HEK293T (cell line): ENCODE measurements around the gene NXPH2.

Source experiments
- CTCF ChIA-PET: fragments of 350-600 bp; formaldehyde crosslinking; extraction: SDS; loops from one replicate; lab custom pipeline; 2021; ENCODE audit warnings: antibody characterized with exemption, inconsistent platforms; lab: Yijun Ruan, JAX
- POLR2A ChIA-PET: fragments of 350-600 bp; formaldehyde crosslinking; extraction: SDS; loops from one replicate; lab custom pipeline; 2020; ENCODE audit warnings: antibody characterized with exemption, inconsistent platforms; lab: Yijun Ruan, JAX
- DNase-seq: peaks from one replicate; pipeline ENCODE4 v3.0.0; 2012; ENCODE audit warnings: mixed read lengths; ENCODE audit errors: extremely low spot score
- ARNT ChIP-seq: fragments of 450-650 bp; IDR thresholded peaks from 2 replicates; pipeline ENCODE4 v1.6.1; 2017; ENCODE audit warnings: mild to moderate bottlenecking
- BHLHE40 ChIP-seq: fragments of 450-650 bp; IDR thresholded peaks from 2 replicates; pipeline ENCODE4 v1.6.1; 2016; ENCODE audit warnings: mild to moderate bottlenecking, moderate library complexity, borderline replicate concordance
- CTBP1 ChIP-seq: fragments of 450-650 bp; IDR thresholded peaks from 2 replicates; pipeline ENCODE4 v1.6.1; 2016; ENCODE audit warnings: borderline replicate concordance
- ELF4 ChIP-seq: fragments of 450-650 bp; IDR thresholded peaks from 2 replicates; pipeline ENCODE4 v1.6.1; 2017; ENCODE audit warnings: antibody characterized with exemption
- FOXA1 ChIP-seq: fragments of 450-650 bp; IDR thresholded peaks from 2 replicates; pipeline ENCODE4 v1.6.1; 2016; ENCODE audit warnings: mild to moderate bottlenecking
- FOXK2 ChIP-seq: fragments of 450-650 bp; IDR thresholded peaks from 2 replicates; pipeline ENCODE4 v1.6.1; 2016; ENCODE audit warnings: mild to moderate bottlenecking
- FOXM1 ChIP-seq: fragments of 450-650 bp; IDR thresholded peaks from 2 replicates; pipeline ENCODE4 v1.6.1; 2017; ENCODE audit warnings: mild to moderate bottlenecking, borderline replicate concordance
- HDGF ChIP-seq: fragments of 450-650 bp; IDR thresholded peaks from 2 replicates; pipeline ENCODE4 v1.6.1; 2017; ENCODE audit warnings: antibody characterized with exemption, borderline replicate concordance
- L3MBTL2 ChIP-seq: fragments of 450-650 bp; conservative IDR thresholded peaks from 2 replicates; pipeline ENCODE4 v1.6.1; 2016; ENCODE audit warnings: mild to moderate bottlenecking
- LEF1 ChIP-seq: fragments of 450-650 bp; IDR thresholded peaks from 2 replicates; pipeline ENCODE4 v1.6.1; 2017; ENCODE audit warnings: mild to moderate bottlenecking, borderline replicate concordance
- NFRKB ChIP-seq: fragments of 450-650 bp; IDR thresholded peaks from 2 replicates; pipeline ENCODE4 v1.6.1; 2016; ENCODE audit warnings: mild to moderate bottlenecking, moderate library complexity
- PKNOX1 ChIP-seq: fragments of 450-650 bp; IDR thresholded peaks from 2 replicates; pipeline ENCODE4 v1.6.1; 2016
- SP1 ChIP-seq: fragments of 450-650 bp; IDR thresholded peaks from 2 replicates; pipeline ENCODE4 v1.6.1; 2017
- SUZ12 ChIP-seq: fragments of 450-650 bp; IDR thresholded peaks from 2 replicates; pipeline ENCODE4 v1.6.1; 2016; ENCODE audit warnings: mild to moderate bottlenecking
- TARDBP ChIP-seq: fragments of 450-650 bp; IDR thresholded peaks from 2 replicates; pipeline ENCODE4 v1.6.1; 2016
- ZNF384 ChIP-seq: fragments of 450-650 bp; IDR thresholded peaks from 2 replicates; pipeline ENCODE4 v1.6.1; 2016

Gene NXPH2

GRCh38 chr2:138814123-138814898 lies 34.1 kb upstream of the NXPH2 start:
- peak; percentile 34 for DNase-seq
- TF ChIP-seq NFRKB (no peak), CTBP1 (no peak), HDGF (no peak), ARNT (no peak), FOXK2 (no peak), SUZ12 (no peak), BHLHE40 (no peak), LEF1 (no peak), FOXM1 (no peak), L3MBTL2 (no peak), ZNF384 (no peak), FOXA1 (no peak), ELF4 (no peak), SP1 (no peak), TARDBP (no peak), PKNOX1 (no peak)
- CTCF ChIA-PET = interaction anchor here (0.6 to 3.0 kb wide), 3 partner anchors 12 to 32 kb away, joined by 3 to 17 read pairs (median 3); no protein-coding TSS in a partner anchor
- POLR2A ChIA-PET = no interaction called here

GRCh38 chr2:138811431-138811830 lies 31.2 kb upstream of the NXPH2 start:
- POLR2A ChIA-PET = no interaction called here
- no peak for DNase-seq
- CTCF ChIA-PET = interaction anchor here (0.7 kb wide), 2 partner anchors 15 to 923 kb away, joined by 3 to 7 read pairs; no protein-coding TSS in a partner anchor
- TF ChIP-seq ARNT (no peak), LEF1 (no peak), TARDBP (no peak), PKNOX1 (no peak), HDGF (no peak), FOXA1 (no peak), L3MBTL2 (no peak), ELF4 (no peak), CTBP1 (no peak), BHLHE40 (no peak), NFRKB (no peak), SP1 (no peak), SUZ12 (no peak)

GRCh38 chr2:138794724-138795123 lies 14.5 kb upstream of the NXPH2 start:
- no peak for DNase-seq
- ChIA-PET CTCF (interaction anchor here (0.9 kb wide), 1 partner anchor 7 kb away, joined by 3 read pairs; no protein-coding TSS in a partner anchor), POLR2A (no interaction called here)
- no peak for TF ChIP-seq BHLHE40
- no peak for TF ChIP-seq FOXM1
- no peak for TF ChIP-seq PKNOX1
- no peak for TF ChIP-seq ELF4
- TF ChIP-seq NFRKB = no peak
- no peak for TF ChIP-seq FOXA1
- no peak for TF ChIP-seq L3MBTL2

GRCh38 chr2:138787053-138787666 lies 7.0 kb upstream of the NXPH2 start:
- ChIA-PET POLR2A (no interaction called here), CTCF (interaction anchor here (0.5 to 2.1 kb wide), 11 partner anchors 8 to 921 kb away, joined by 3 to 12 read pairs (median 5); no protein-coding TSS in a partner anchor)
- peak; percentile 41 for DNase-seq
- TF ChIP-seq ZNF384 = peak; percentile 40; the same call in 1 of the 2 replicates
- TF ChIP-seq FOXK2 = no peak

- CTCF ChIA-PET = no interaction called here
- DNase-seq = no peak
- TF ChIP-seq FOXA1 = no peak
- no peak for TF ChIP-seq BHLHE40
- no peak for TF ChIP-seq FOXM1
- TF ChIP-seq SP1 = no peak
- TF ChIP-seq LEF1 = no peak
- TF ChIP-seq ELF4 = no peak
- TF ChIP-seq PKNOX1 = no peak
- no peak for TF ChIP-seq ZNF384
- no peak for TF ChIP-seq TARDBP
- no peak for TF ChIP-seq FOXK2
- TF ChIP-seq NFRKB = no peak
- POLR2A ChIA-PET = no interaction called here
Observed at GRCh38 chr2:138782383-138782782, 2.2 kb upstream of the NXPH2 start.
